Endodermal cell (in vitro differentiated cells): ENCODE results near the gene C11orf65. TPM values are rescaled to one million over a fixed set of nuclear protein-coding genes. Genes with fewer than 3 reads are reported as not detected.

Experiments
- DNase-seq: peaks from one replicate; pipeline ENCODE4 v3.0.0-alpha.2; 2017
- H3K27ac ChIP-seq: 2 replicates; pipeline ENCODE4 v1.5.1; 2013; ENCODE audit warnings: mild to moderate bottlenecking, low read depth, low read length, moderate library complexity
- H3K27me3 ChIP-seq: 2 replicates; pipeline ENCODE4 v1.6.1; 2013; ENCODE audit warnings: mild to moderate bottlenecking, low read length, moderate library complexity; ENCODE audit not compliant: insufficient read depth, control insufficient read depth, poor library complexity, severe bottlenecking
- H3K36me3 ChIP-seq: 2 replicates; pipeline ENCODE4 v1.7.0; 2013; ENCODE audit warnings: mild to moderate bottlenecking, low read length, moderate library complexity; ENCODE audit not compliant: control insufficient read depth, insufficient read depth
- H3K4me1 ChIP-seq: one replicate; pipeline ENCODE4 v1.7.0; 2013; ENCODE audit warnings: low read length; ENCODE audit not compliant: control insufficient read depth, insufficient read depth
- H3K4me3 ChIP-seq: 2 replicates; pipeline ENCODE4 v1.5.1; 2013; ENCODE audit warnings: mild to moderate bottlenecking, low read length, moderate library complexity
- H3K9ac ChIP-seq: 2 replicates; pipeline ENCODE4 v1.6.1; 2013; ENCODE audit warnings: mild to moderate bottlenecking, low read length, moderate library complexity; ENCODE audit not compliant: poor library complexity, severe bottlenecking; ENCODE audit errors: extremely low read depth
- H3K9me3 ChIP-seq: 2 replicates; pipeline ENCODE4 v1.6.1; 2013; ENCODE audit warnings: mild to moderate bottlenecking, low read length, moderate library complexity; ENCODE audit not compliant: control insufficient read depth
- H3K27ac Mint-ChIP-seq: 2 replicates; pipeline ENCODE4 v1.8.0; 2020; ENCODE audit warnings: mixed read lengths
- H3K27me3 Mint-ChIP-seq: 2 replicates; pipeline ENCODE4 v1.8.0; 2021; ENCODE audit warnings: mild to moderate bottlenecking, mixed read lengths; ENCODE audit not compliant: insufficient read depth
- H3K36me3 Mint-ChIP-seq: 2 replicates; pipeline ENCODE4 v1.8.0; 2020; ENCODE audit warnings: low read depth, mixed read lengths
- H3K4me1 Mint-ChIP-seq: 2 replicates; pipeline ENCODE4 v1.8.0; 2020; ENCODE audit warnings: mixed read lengths
- H3K4me3 Mint-ChIP-seq: 2 replicates; pipeline ENCODE4 v1.8.0; 2020; ENCODE audit warnings: mild to moderate bottlenecking, moderate library complexity, mixed read lengths
- H3K9me3 Mint-ChIP-seq: 2 replicates; pipeline ENCODE4 v1.8.0; 2020; ENCODE audit warnings: mild to moderate bottlenecking, mixed read lengths
- CTCF ChIP-seq: fragments of 200-600 bp; sonication (generic); conservative IDR thresholded peaks from 2 replicates; pipeline ENCODE4 v1.5.0; 2021; ENCODE audit warnings: antibody characterized with exemption, mild to moderate bottlenecking
- WGBS, 2 experiments: methylation state at CpG; one replicate each; pipeline versions ENCODE4 v1.1.5 to v1.1.7; 2013; ENCODE audit warnings: missing lambda C conversion rate in 2 of 2, mixed read lengths in 1 of 2; ENCODE audit not compliant: insufficient coverage in 1 of 2, insufficient read length in 1 of 2; 5-methylcytosine and 5-hydroxymethylcytosine counted together
- long read RNA-seq, 4 experiments: library from polyadenylated mRNA in 2 of 4; library from RNA in 1 of 4; library from capped mRNA in 1 of 4; stranded (forward) in 3 of 4; unstranded in 1 of 4; transcript quantifications; one replicate each; pipeline ENCODE4 v2.0.0, GENCODE V29; 2020 to 2021; ENCODE audit warnings: inconsistent platforms in 1 of 4
- polyA plus RNA-seq, 2 experiments: library from polyadenylated mRNA; stranded (reverse); fragments of 50-300 nt; gene quantifications; one replicate each; pipeline ENCODE4 v1.2.3, GENCODE V29; 2013
- total RNA-seq, 2 donors: library from RNA; stranded (reverse); fragmentation: NEBNext Ultra II Directional in 1 of 2; extraction: Animal tissue kit (Norgen Biotek cat#: 25700) in 1 of 2; gene quantifications; 2 replicates in 1 of 2; 3 replicates in 1 of 2; pipeline ENCODE4 v1.2.1, GENCODE V29; 2021

Gene C11orf65
- 1 to 10 TPM; 1.3 to 2.8 TPM for total RNA-seq
- 1.8 TPM for polyA plus RNA-seq (2013, experiment 1 of 2)
- polyA plus RNA-seq (2013, experiment 2 of 2), result 1.2 TPM
- long read RNA-seq, experiment 1, partial matches to known transcripts, result 0 of 1 reads
- long read RNA-seq, experiment 1, other reads (novel, unspliced or antisense), result 1 of 1 reads
- long read RNA-seq, experiment 2, partial matches to known transcripts, result 0 of 1 reads
- long read RNA-seq, experiment 2, other reads (novel, unspliced or antisense), result 1 of 1 reads
- long read RNA-seq, experiment 3, result 0 reads
- long read RNA-seq, experiment 4, partial matches to known transcripts, result 0 of 6 reads
- long read RNA-seq, experiment 4, other reads (novel, unspliced or antisense), result 6 of 6 reads

DNA sequence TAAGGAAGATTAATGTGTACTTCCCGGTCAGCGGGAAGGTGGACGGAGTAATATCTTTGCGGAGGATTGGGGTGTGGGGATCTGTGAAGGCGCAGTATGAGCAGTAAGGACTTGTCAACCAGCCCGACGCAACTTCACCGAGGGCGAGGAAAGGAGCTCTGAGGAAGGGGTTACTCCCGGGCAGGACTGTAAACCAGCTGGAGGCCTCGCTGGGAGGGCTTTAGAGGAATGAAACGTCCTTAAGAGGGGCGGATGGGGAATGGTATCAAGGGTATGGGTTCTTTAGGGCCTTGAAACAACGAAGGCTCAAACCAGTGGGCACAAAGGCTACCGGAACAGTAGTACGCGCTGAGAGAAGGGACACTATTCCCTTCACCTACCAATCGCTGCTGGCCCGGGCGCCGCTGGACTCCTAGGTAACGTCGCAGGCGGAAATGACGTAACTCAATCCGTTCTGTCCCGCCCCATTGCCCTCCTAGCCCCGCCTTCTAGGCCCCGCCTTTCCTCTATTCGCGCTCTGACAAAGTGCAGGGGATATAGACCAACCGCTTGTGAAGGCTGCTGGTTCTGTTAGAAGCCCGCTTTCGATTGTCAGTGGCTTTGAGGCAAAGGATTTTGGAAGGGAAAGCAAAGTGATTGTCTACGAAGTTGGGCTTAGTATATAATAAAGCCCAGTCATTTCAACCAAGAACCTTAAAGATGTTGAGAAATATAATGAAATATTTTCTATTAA lies at the start of gene C11orf65:
C11orf65 (minus strand) TSS at position 439 of the 733 bp plus-strand sequence. CDS start 5,970 bp downstream, outside the sequence.
- Mint-ChIP-seq H3K9me3 (no peaks in the 10 kb centered on the region), H3K4me3 (peak within 1 kb of the TSS; percentile 85), H3K36me3 (peaks cover 3% of the 10 kb centered on the region), H3K27me3 (no peaks in the 10 kb centered on the region), H3K4me1 (peaks cover 3% of the 10 kb centered on the region), H3K27ac (peak within 1 kb of the TSS; percentile 100)
- 5 to 29% methylated on average over 14 to 35 of the region's 35 CpGs for WGBS, 2 experiments
- Histone ChIP-seq H3K4me1 (peaks cover 4% of the 10 kb centered on the region), H3K9me3 (peaks cover 9% of the 10 kb centered on the region), H3K4me3 (peak within 1 kb of the TSS; percentile 91), H3K36me3 (no peaks in the 10 kb centered on the region), H3K9ac (peak within 1 kb of the TSS; percentile 96), H3K27ac (peak within 1 kb of the TSS; percentile 97), H3K27me3 (no peaks in the 10 kb centered on the region)
- TF ChIP-seq CTCF, result no peak
- DNase-seq, result peak; percentile 98

GRCh38 chr11:108516125-108516524 lies 48.8 kb upstream of the C11orf65 start:
- no peak for TF ChIP-seq CTCF
- Mint-ChIP-seq H3K9me3 (no peaks in the 10 kb centered on the region), H3K4me3 (no peak overlapping the region), H3K27me3 (no peaks in the 10 kb centered on the region), H3K4me1 (no peaks in the 10 kb centered on the region), H3K27ac (no peak overlapping the region), H3K36me3 (peaks cover 19% of the 10 kb centered on the region)
- 98 to 100% methylated on average over 3 to 4 of the region's 4 CpGs for WGBS, 2 experiments
- Histone ChIP-seq H3K4me3 (no peak overlapping the region), H3K36me3 (peaks cover 36% of the 10 kb centered on the region), H3K27ac (no peak overlapping the region), H3K9me3 (peaks cover 2% of the 10 kb centered on the region), H3K4me1 (no peaks in the 10 kb centered on the region), H3K9ac (no peak overlapping the region), H3K27me3 (no peaks in the 10 kb centered on the region)
- DNase-seq, result no peak

GRCh38 chr11:108512708-108513107 lies 45.4 kb upstream of the C11orf65 start:
- Mint-ChIP-seq H3K36me3 (peaks cover 22% of the 10 kb centered on the region), H3K4me1 (no peaks in the 10 kb centered on the region), H3K9me3 (peaks cover 7% of the 10 kb centered on the region), H3K27me3 (no peaks in the 10 kb centered on the region), H3K4me3 (no peak overlapping the region), H3K27ac (no peak overlapping the region)
- Histone ChIP-seq H3K27ac (no peak overlapping the region), H3K4me3 (no peak overlapping the region), H3K36me3 (peaks cover 41% of the 10 kb centered on the region), H3K9ac (no peak overlapping the region), H3K27me3 (no peaks in the 10 kb centered on the region), H3K9me3 (peaks cover 7% of the 10 kb centered on the region), H3K4me1 (no peaks in the 10 kb centered on the region)
- TF ChIP-seq CTCF, result no peak
- DNase-seq, result no peak
- 94 to 100% methylated on average over 1 to 2 of the region's 2 CpGs for WGBS, 2 experiments
